ENCODE measurements around the gene SSX7. TPM values are rescaled to one million over a fixed set of nuclear protein-coding genes. Genes with fewer than 3 reads are reported as not detected.
"Not testable (repeated sequence)": the region's sequence is repeated elsewhere in the genome, so short reads cannot be mapped to it uniquely, and the experiment has no call there.

SSX7 gene
- total and polyA plus RNA-seq, 2 of the 4 experiments (the other 2 are of a cell fraction): not detected

DNA sequence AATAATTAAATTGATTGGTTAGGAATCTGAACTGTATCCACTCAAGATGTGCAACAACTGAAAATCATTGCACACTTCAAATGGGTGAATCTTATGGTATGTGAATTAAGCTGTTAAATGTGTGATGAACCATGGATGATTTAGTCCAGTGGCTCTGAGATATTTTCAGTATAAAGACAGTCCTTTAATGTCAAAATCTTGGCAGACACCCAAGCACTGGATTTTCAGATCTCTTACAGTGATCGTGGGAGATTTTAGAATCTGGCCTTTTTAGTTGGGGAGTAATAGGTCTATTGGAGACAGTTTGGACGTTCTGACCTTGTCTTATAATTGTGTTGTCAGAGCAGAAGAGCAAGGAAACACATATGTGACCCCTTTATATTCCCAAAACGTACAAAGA lies 4.0 kb downstream of the SSX7 start:
- H3K9ac ChIP-seq (ENCODE audit: low read depth, low read length); BruUV-seq (replicated peaks); H2BK120ac ChIP-seq (ENCODE audit: low read depth, low read length); CTCF ChIA-PET; H2BK15ac ChIP-seq (ENCODE audit: low read depth, low read length); H3K27me3 ChIP-seq (ENCODE audit: control insufficient read depth, insufficient read depth, low read length); H2AK5ac ChIP-seq (ENCODE audit: low read depth, low read length); in situ Hi-C loops (cut with MboI; ENCODE audit: low sequenced_read_pairs); H3K18ac ChIP-seq (ENCODE audit: low read depth, low read length); H4K8ac ChIP-seq (ENCODE audit: low read depth in 2 of 2, low read length in 2 of 2); H3K9me1 ChIP-seq (ENCODE audit: insufficient read depth, low read length); H2BK20ac ChIP-seq (ENCODE audit: low read depth, low read length); H3K4me3 ChIP-seq (ENCODE audit: insufficient read depth, low read depth, low read length); H2AFZ ChIP-seq (replicated peaks; ENCODE audit: low read length, poor library complexity); H3K4ac ChIP-seq (ENCODE audit: low read depth, low read length); H2BK5ac ChIP-seq (ENCODE audit: low read depth, low read length, poor library complexity, severe bottlenecking); H3K4me2 ChIP-seq (ENCODE audit: low read depth, low read length); DNase-seq; intact Hi-C loops (cut with micrococcal nuclease); H4K20me1 ChIP-seq (ENCODE audit: insufficient read depth, low read length); H3K27ac ChIP-seq (ENCODE audit: insufficient read depth, low read length); H2AK9ac ChIP-seq (replicated peaks; ENCODE audit: low read depth, low read length, poor library complexity); H4K5ac ChIP-seq (ENCODE audit: low read depth, low read length); H3K23ac ChIP-seq (ENCODE audit: low read depth, low read length); H3K56ac ChIP-seq (ENCODE audit: extremely low read depth, insufficient read depth, low read length); H3K4me1 ChIP-seq (ENCODE audit: control insufficient read depth, insufficient read depth, low read length); H3K9me3 ChIP-seq (ENCODE audit: control insufficient read depth, insufficient read depth, low read length); dilution Hi-C loops (cut with HindIII; ENCODE audit: low sequenced_read_pairs, unreplicated experiment); ATAC-seq (ENCODE audit: low read depth); H3K79me1 ChIP-seq (ENCODE audit: low read depth in 1 of 2, low read length in 2 of 2); H4K91ac ChIP-seq (ENCODE audit: insufficient read depth, low read depth, low read length); H3K14ac ChIP-seq (replicated peaks; ENCODE audit: low read depth, low read length); POLR2A ChIA-PET (ENCODE audit: unreplicated experiment); H3K36me3 ChIP-seq (ENCODE audit: control insufficient read depth, insufficient read depth, low read length): not testable (repeated sequence)
- WGBS, 2 experiments (ENCODE audit: extremely low coverage in 2 of 2, insufficient read length in 1 of 2): no CpG with 5 or more reads among the region's 3 CpGs

GRCh38 chrX:52648956-52649355 lies 5.7 kb downstream of the SSX7 start:
- POLR2A ChIA-PET (ENCODE audit: unreplicated experiment); H3K36me3 ChIP-seq (ENCODE audit: control insufficient read depth, insufficient read depth, low read length); H3K4me1 ChIP-seq (ENCODE audit: control insufficient read depth, insufficient read depth, low read length); intact Hi-C loops (cut with micrococcal nuclease); DNase-seq; CTCF ChIA-PET; H2BK15ac ChIP-seq (ENCODE audit: low read depth, low read length); H2BK120ac ChIP-seq (ENCODE audit: low read depth, low read length); H3K4ac ChIP-seq (ENCODE audit: low read depth, low read length); H4K8ac ChIP-seq (ENCODE audit: low read depth in 2 of 2, low read length in 2 of 2); H2BK5ac ChIP-seq (ENCODE audit: low read depth, low read length, poor library complexity, severe bottlenecking); H2AK5ac ChIP-seq (ENCODE audit: low read depth, low read length); in situ Hi-C loops (cut with MboI; ENCODE audit: low sequenced_read_pairs); dilution Hi-C loops (cut with HindIII; ENCODE audit: low sequenced_read_pairs, unreplicated experiment); H3K79me1 ChIP-seq (ENCODE audit: low read depth in 1 of 2, low read length in 2 of 2); H4K20me1 ChIP-seq (ENCODE audit: insufficient read depth, low read length); H3K9ac ChIP-seq (ENCODE audit: low read depth, low read length); H3K9me1 ChIP-seq (ENCODE audit: insufficient read depth, low read length); H3K14ac ChIP-seq (replicated peaks; ENCODE audit: low read depth, low read length); H3K9me3 ChIP-seq (ENCODE audit: control insufficient read depth, insufficient read depth, low read length); H2BK20ac ChIP-seq (ENCODE audit: low read depth, low read length); H2AK9ac ChIP-seq (replicated peaks; ENCODE audit: low read depth, low read length, poor library complexity); H3K27me3 ChIP-seq (ENCODE audit: control insufficient read depth, insufficient read depth, low read length); ATAC-seq (ENCODE audit: low read depth); H3K18ac ChIP-seq (ENCODE audit: low read depth, low read length); H3K56ac ChIP-seq (ENCODE audit: extremely low read depth, insufficient read depth, low read length); H3K27ac ChIP-seq (ENCODE audit: insufficient read depth, low read length); H4K91ac ChIP-seq (ENCODE audit: insufficient read depth, low read depth, low read length); BruUV-seq (replicated peaks); H4K5ac ChIP-seq (ENCODE audit: low read depth, low read length); H3K4me2 ChIP-seq (ENCODE audit: low read depth, low read length); H3K4me3 ChIP-seq (ENCODE audit: insufficient read depth, low read depth, low read length); H3K23ac ChIP-seq (ENCODE audit: low read depth, low read length); H2AFZ ChIP-seq (replicated peaks; ENCODE audit: low read length, poor library complexity): not testable (repeated sequence)
- no CpG with 5 or more reads among the region's 7 CpGs for WGBS, 2 experiments (ENCODE audit: extremely low coverage in 2 of 2, insufficient read length in 1 of 2)

All from IMR-90 (cell line).